ENCODE data around the gene ATP2A2.

GRCh38 chr12:110314308-110314707 is 33.3 kb downstream of the ATP2A2 start:
- TF ChIP-seq CTCF (optimal IDR thresholded peaks at IDR 0.05 in 1 of 3, IDR thresholded peaks at IDR 0.05 in 1 of 3, conservative IDR thresholded peaks at IDR 0.05 in 1 of 3; ENCODE audit: extremely low read depth in 1 of 3, insufficient read depth in 2 of 3, low read length in 3 of 3) (no peak), EZH2 (IDR thresholded peaks at IDR 0.05; ENCODE audit: low read length) (no peak)
